Gastroesophageal sphincter (tissue), 3 donors: ENCODE results near the gene FOXL2NB.

Experiments
- EP300 ChIP-seq: sonication (generic); formaldehyde crosslinking; IDR thresholded peaks from one replicate; pipeline ENCODE4 v1.6.1; 2017; ENCODE audit warnings: antibody characterized with exemption, mild to moderate bottlenecking
- POLR2A ChIP-seq, 2 donors: fragments of 450-650 bp; IDR thresholded peaks; one replicate each; pipeline ENCODE4 v1.6.1; 2017; ENCODE audit warnings: antibody characterized with exemption in 2 of 2, mild to moderate bottlenecking in 2 of 2, moderate library complexity in 1 of 2
- POLR2AphosphoS5 ChIP-seq: sonication (generic); formaldehyde crosslinking; IDR thresholded peaks from one replicate; pipeline ENCODE4 v1.6.1; 2017; ENCODE audit warnings: antibody characterized with exemption
- TF ChIP-seq, protein P1 (sequence below), 4 experiments: fragments of 200-600 bp in 2 of 4; fragments of 450-650 bp in 2 of 4; sonication (generic) in 1 of 4; IDR thresholded peaks; one replicate each; pipeline ENCODE4 v1.5.1; 2017 to 2019; ENCODE audit warnings: antibody characterized with exemption in 4 of 4, mild to moderate bottlenecking in 2 of 4, moderate library complexity in 2 of 4

DNA sequence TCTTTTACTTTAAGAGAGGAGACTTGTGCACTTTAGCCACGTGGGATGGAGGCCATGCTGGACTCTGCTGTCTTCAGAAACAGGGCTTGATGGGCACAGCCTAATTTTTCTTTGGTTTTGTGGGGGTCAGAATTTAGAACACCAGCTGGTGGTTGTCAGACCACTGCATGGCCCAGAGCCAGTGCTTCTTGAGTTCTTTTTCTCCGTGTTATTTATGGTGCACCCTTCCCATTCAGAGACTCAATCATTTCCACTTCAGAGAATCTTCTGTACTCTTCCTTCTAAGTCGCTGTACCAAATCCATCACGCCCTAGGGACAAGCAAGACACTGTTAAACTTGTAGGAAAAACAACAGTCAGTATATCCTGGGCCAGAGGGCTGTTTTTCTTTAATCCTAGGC is 38.9 kb downstream of the FOXL2NB start:
- TF ChIP-seq, protein P1, sequence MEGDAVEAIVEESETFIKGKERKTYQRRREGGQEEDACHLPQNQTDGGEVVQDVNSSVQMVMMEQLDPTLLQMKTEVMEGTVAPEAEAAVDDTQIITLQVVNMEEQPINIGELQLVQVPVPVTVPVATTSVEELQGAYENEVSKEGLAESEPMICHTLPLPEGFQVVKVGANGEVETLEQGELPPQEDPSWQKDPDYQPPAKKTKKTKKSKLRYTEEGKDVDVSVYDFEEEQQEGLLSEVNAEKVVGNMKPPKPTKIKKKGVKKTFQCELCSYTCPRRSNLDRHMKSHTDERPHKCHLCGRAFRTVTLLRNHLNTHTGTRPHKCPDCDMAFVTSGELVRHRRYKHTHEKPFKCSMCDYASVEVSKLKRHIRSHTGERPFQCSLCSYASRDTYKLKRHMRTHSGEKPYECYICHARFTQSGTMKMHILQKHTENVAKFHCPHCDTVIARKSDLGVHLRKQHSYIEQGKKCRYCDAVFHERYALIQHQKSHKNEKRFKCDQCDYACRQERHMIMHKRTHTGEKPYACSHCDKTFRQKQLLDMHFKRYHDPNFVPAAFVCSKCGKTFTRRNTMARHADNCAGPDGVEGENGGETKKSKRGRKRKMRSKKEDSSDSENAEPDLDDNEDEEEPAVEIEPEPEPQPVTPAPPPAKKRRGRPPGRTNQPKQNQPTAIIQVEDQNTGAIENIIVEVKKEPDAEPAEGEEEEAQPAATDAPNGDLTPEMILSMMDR (IDR thresholded peaks at IDR 0.05), result no peak
- no peak for TF ChIP-seq POLR2A (IDR thresholded peaks at IDR 0.05)
- no peak for TF ChIP-seq POLR2AphosphoS5
- no peak for TF ChIP-seq EP300
